HG03066 (cell line): ENCODE data around the gene ARPC5L.
"Not testable (repeated sequence)": the region's sequence is repeated elsewhere in the genome, so short reads cannot be mapped to it uniquely, and the experiment has no call there.

ENCODE experiments used
- ATAC-seq: cut with Tn5 transposase; IDR thresholded peaks from one replicate; pipeline ENCODE4 v1.9.1; 2021; ENCODE audit warnings: low read depth; ENCODE audit not compliant: unreplicated experiment

The ARPC5L gene

DNA sequence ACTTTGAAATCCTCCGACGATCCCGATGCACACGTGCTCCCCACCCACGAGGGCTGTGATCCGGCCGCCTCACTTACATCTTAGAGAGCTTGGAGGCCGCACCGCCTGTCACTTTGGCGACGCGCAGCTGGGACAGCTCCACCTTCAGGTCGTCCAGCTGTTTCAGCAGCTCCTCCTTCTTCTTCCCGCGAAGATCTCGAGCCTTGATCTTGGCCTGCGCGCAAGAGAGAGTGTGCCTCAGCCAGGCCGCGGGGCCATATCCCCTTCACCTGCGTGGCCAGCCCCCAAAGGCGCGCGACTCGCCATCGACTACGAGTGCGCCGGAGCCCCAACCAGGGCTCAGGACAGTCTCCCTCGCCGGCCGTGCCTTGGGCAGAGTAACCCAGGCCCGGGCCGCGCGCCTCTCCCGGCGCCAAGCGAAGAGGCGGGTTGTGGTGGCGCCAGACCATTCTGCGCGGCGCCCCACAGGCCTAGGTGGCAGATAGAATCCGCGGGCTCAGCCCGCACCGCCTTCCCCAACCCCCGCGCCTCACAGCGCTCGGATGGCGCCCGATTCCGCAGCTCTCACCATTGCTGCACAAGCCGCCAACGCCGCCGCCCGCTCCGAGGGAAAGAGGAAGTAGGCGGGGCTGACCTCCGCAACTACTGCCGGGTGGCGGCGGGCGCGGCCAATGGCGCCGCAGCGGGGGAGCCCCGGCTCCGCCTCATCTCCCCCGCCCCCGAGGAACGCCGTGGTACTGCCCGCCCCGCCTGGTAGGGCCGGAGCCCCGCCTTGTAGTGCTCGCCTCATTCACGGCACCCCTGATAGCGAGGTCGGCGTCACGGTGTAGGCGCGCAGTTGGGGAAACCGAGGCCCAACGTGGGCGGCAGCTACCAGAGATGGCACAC, at the start of gene ARPC5L, which contains the start of gene RPL35:
ARPC5L (plus strand) TSS at position 789 of the 888 bp plus-strand sequence. CDS start 7,161 bp downstream, outside the sequence.
RPL35 (minus strand) TSS at position 616 of the 888 bp plus-strand sequence; CDS start at position 571, 45 bp downstream.
- ATAC-seq: peak; percentile 85

DNA sequence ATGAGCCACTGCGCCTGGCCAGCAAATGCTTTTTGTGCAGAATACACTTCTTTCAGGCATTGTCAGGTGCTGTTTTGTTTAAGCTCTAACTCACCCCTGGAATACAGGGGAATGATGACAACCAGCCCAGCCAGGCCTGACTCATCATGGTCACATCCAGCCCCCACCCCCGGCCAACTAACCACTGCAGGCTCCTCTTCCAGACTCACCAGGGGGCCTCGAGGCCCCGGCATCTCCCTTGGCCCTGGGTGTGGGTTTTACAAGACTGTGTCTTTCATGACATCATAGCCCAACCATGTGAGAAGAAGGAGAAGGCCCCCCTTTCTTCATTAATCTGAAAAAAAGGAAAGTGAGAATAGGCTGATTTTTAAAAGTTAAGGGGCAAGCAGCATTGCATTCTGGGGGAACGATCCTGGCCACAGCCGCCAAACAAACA, 49.5 kb upstream of the ARPC5L start:
- ATAC-seq: no peak

DNA sequence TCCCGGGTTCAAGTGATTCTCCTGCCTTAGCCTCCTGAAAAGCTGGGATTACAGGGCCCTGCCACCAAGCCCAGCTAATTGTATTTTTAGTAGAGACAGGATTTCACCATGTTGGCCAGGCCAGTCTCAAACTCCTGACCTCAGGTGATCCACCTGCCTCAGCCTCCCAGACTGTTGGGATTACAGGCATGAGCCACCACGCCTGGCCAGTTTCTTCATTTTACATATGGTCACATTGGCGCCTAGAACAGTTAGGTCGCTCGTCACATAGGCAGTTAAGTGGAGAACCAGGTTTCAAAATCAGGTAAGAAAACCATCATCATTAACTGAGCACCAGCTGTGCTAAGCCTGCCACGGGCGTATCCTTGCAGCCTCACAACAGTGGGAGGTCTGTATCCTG, 48.9 kb upstream of the ARPC5L start:
- ATAC-seq: no peak

DNA sequence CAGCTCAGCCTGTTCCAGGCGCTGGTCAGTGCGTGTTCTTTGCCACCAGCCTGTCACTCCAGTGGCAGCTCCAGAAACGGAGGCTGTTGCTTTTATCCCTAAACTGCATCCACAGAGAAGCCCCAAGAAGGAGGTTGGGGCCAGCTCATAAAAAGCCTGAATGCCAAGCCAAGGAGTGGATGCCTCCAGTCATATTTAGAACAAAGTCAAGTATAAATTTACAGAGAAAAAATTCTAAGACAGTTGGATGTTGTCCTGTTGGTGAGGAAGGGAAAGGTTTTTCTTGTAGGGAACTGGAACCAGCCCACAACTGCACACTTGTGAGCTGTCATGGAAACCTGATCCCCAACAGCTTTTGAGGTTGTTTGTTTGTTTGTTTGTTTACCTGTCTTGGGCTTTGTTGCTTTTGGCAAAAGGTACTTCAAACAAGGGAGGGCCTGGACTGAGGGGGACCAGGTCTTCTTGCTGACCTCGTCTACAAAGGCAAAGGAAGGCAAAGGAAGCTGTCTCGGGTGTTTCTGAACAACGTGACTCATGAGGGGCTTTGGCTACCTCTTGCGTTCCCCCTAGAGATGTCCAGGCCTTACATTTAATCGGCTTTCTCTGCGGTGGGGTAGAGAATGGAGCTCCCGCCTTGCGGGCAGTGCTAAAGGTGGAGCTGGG, 48.3 kb upstream of the ARPC5L start:
- no peak for ATAC-seq

DNA sequence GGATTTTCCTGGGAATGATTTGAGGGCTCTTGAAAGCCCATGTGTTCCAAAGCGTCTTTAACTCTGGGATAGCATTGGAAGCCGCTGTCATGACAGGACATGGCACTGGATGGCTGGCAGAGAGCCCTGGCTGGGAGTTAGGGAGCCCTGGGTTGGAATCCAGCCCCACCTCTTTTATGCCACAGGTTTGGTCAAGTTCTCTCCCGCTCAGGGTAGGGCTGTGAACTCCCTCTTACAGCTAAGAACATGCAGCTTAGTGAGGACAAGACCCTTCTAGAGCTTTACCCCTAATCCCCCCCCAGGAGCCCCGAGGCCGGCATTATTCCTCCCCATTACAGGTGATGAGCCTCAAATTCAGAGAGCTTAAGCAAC, 47.8 kb upstream of the ARPC5L start:
- no peak for ATAC-seq

DNA sequence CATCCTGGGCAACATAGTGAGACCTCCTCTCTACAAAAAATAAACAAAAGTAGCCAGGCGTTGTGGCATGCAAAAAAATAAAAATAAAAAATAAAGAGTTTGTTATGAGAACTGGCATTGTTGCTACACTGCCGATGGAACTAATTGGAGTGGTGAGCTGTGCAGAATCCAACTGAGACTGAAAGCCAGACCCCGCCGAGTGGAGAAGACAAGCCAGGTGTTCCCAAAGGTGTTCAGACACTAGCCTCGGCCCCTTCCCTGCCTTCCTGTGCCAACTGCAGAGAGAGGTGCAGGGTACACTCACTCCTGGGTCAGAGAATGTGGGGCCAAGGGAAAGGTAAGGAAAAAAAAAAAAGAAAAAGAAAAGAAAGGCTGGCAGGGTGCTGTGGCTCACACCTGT, 46.3 kb upstream of the ARPC5L start:
- no peak for ATAC-seq

DNA sequence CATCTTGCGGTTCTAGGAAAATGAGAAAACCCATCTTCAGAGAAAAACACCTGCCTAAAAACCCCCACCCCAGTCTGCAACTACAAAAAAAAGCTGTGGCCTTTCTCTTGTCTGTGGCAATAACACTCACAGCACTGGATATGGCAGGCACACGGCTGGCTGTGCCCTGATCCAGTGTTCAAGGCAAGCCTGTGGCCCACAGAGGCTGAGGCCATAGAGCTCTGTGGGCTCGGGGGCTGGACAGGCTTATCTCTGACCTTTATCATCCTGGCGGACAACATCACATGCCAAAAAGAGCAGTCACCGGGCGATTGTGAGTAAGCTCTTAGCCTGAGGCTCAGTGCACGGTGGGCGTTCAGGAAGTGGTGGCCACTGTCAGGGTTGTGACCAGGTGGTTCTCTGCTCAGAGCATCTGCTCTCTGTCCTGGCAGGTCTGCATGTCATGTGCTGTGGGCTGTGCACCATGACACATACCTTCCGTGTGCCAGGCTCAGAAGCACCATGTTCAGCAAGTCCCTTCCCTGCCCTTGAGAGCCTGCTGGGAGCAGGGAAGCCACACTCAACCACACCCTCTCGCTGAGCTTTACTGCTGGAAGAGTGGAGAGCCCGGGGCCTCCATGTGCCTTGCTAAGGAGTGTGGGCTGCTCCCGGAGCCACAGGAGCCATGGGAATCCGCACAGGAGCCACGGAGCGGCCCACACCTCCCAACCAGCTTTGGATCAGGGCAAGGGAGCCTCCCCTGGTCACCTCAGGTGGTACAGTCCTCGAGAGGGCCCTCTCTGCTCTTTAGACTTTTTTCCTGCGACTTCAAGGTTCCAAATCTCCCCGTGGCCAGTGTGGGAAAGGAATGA, 43.3 kb upstream of the ARPC5L start:
- no peak for ATAC-seq

DNA sequence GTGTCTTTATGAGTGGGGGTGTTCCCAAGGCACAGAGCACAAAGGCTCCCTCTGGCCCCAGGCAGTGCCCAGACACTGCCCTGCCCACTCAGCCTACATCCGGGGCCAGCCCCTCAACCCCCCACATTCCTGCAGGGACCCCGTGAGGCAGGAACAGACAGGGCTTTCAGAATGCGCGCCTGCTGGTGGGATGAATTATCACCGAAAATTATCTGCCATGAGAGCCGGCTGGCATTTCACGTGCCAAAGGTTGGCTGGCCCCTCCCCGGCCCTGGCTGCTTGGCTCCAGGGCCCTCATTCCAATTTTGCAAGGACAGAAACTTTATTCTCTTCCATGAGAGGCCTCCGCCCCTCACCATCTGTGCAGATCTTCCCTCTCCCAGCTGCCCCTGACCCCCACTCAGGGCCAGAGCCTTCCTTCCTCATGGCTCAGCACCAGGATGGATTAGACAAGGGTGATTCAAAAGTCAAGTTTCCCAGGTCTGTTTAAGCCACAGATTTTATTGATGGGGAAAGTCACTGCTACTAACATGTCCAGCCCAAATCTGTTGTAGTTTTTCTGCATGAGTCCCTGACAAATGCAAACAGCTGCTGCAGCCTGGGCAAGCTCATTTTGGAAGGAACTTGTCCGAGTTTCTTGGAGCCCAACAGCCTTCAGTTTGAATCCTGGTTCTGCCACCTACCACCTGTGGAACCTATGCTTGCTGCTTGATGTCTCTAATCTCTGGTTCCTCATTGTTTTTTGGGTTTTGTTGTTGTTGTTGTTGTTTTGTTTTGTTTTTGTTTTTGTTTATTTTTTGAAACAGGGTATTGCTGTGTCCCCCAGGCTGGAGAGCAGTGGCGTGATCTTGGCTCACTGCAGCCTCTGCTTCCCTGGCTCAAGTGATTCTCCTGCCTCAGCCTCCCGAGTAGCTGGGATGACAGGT, 41.0 kb upstream of the ARPC5L start:
- ATAC-seq: no peak

DNA sequence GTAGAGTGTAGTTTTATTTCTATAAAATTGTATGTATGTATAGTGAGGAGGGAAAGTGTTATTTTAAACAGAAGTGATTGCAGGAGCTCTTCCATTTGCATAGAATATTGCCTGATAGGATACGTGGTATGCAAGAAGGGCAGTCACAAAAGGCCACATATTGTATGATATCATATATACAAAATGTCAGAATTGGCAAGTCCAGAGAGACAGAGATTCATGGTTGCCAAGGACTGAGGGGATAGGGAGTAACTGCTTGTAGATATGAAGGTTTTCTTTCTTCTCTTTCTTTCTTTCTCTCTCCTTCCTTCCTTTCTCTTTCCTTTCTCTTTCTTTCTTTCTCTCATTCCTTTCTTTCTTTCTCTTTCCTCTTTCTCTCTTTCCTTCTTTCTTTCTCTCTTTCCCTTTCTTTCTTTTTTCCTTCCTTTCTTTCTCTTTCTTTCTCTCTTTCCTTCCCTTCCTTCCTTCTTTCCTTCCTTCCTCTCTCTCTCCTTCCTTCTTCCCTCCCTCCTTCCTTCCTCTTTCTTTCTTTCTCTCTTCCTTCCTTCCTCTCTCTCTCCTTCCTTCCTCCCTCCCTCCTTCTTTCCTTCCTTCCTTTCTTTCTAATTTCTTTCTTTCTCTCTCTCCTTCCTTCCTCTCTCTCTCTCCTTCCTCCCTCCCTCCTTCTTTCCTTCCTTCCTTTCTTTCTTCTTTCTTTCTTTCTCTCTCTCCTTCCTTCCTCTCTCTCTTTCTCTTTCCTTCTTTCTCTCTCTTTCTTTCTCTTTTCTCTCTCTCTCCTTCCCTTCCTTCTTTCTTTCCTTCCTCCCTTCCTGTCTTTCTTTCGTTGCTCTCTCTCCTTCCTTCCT, 33.2 kb upstream of the ARPC5L start:
- no peak for ATAC-seq

DNA sequence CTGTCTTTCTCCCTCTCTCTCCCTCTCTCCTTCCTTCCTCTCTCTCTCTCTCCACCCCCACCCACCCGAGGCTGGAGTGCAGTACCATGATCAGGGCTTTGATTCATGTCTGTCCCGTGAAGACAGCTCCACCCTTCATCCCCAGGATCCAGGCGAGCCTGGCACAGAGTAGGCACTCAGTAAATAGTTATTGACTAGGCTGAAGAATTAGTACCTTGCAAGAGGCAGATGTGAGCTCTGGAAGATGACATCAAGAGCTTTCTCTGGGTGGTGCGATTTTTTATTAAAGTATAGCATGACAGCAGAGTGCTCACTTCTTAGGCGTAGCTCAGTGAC, 32.6 kb upstream of the ARPC5L start:
- no peak for ATAC-seq

DNA sequence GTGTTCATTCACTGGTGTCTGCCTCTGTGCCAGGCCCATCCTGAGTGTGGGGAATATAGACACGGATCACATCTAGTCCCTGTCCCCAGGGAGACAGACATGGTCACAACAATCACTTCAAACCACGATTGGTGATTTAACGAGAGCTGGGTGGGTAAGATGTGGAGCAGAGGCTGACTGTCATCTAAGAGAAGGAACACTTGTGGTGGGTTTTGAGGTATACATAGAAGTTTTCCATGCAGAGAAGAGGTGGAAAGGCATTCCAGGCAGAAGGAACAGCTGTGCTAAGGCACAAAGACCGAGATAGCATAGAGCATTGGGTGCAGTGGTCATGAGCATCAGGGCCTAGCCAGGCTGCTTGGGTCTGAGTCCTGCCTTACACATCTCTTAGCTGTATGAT, 31.3 kb upstream of the ARPC5L start:
- no peak for ATAC-seq

DNA sequence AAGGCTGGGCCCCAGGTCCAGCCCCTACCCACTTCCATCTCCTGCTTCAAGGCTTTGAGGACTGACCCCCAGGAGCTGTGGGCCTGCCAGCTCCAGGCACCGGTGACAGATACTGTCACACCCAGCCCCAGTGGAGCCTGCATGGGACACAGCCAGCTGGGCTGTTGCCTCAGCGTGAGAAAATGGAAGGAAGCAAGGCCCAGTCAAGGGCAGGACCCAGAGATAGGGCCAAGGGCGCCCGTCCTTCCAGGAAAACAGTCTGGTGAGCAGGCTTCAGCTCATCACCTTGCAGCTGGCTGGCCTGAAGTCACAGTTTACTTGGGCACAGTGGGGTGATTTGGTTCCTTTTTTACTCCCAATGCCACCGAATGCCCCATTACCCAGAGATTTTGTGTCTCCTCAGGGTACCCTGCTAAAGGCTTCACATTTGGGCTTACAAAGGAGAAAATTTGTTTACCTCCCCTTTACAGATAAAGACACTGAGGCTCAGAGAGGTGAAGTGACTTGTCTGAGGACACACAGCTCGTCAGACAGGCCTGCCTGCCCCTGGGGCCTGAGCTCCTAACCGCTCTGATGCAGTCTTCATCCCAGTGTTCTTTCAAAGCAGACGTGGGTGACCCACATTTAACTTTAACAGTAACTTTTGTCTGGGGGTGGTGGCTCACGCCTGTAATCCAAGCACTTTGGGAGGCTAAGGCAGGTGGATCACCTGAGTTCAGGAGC, 30.1 kb upstream of the ARPC5L start:
- no peak for ATAC-seq

DNA sequence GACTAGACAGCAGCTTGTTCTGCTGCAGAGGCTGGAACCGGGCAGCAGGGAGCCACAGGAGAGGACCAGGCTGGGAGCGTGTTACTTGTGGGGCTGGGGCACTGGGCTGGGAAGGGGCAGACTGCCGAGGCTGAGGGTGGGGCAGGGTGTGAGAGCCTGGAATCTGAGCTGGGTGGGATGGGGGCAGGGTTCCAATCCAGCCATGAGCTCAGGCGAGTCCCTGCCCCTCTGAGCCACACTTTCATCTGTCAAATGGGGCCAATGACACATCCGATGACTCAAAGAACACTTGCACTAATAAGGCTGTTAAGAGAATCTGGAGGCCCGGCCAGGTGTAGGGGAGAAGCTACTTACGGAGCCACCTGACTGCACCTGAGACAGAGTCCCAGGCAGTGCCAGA, 27.3 kb upstream of the ARPC5L start:
- no peak for ATAC-seq

DNA sequence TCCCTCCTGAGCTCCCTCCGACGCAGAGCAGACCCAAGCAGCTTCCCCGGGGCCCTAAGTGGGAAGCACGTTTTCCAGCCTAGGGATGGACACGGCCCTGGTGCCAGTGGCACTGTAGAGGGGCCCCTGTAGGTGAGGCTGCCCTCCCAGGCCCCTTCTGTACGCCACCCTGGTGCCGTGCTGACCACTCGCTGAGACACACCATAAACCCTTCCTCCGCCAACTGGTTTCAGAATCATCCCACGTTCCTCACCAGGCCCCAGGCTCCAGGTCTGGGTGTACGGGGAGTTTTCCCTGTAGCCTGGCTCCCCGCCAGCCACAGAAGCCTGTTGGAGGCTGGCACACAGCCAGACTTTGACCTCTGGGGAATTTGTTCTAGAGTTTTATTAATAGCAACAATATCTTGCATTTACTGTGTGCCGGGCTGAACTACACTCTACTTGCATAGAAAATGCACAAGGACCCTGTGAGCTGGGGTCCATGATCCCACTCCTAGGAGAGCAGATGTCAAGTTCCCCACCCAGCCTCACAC, 26.8 kb upstream of the ARPC5L start:
- no peak for ATAC-seq

DNA sequence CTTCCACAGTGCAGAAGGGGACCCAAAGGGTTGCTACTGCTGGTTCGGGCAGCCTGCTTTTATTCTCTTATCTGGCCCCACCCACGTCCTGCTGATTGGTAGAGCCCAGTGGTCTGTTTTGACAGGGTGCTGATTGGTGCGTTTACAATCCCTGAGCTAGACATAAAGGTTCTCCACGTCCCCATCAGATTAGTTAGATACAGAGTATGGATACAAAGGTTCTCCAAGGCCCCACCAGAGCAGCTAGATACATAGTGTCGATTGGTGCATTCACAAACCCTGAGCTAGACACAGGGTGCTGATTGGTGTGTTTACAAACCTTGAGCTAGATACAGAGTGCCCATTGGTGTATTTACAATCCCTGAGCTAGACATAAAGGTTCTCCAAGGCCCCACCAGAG, 23.8 kb upstream of the ARPC5L start:
- ATAC-seq: not testable (repeated sequence)

DNA sequence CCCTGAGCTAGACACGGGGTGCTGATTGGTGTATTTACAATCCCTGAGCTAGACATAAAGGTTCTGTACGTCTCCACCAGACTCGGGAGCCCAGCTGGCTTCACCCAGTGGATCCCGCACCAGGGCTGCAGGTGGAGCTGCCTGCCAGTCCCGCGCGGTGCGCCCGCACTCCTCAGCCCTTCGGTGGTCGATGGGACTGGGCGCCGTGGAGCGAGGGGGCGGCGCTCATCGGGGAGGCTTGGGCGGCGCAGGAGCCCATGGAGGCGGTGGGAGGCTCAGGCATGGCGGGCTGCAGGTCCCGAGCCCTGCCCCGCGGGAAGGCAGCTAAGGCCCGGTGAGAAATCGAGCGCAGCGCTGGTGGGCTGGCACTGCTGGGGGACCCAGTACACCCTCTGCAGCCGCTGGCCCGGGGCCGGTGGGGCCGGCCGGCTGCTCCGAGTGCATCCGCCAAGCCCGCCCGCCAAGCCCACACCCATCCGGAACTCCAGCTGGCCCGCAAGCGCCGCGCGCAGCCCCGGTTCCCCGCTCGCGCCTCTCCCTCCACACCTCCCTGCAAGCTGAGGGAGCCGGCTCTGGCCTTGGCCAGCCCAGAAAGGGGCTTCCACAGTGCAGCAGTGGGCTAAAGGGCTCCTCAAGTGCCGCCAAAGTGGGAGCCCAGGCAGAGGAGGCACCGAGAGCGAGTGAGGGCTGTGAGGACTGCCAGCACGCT, 23.2 kb upstream of the ARPC5L start:
- ATAC-seq: not testable (repeated sequence)

DNA sequence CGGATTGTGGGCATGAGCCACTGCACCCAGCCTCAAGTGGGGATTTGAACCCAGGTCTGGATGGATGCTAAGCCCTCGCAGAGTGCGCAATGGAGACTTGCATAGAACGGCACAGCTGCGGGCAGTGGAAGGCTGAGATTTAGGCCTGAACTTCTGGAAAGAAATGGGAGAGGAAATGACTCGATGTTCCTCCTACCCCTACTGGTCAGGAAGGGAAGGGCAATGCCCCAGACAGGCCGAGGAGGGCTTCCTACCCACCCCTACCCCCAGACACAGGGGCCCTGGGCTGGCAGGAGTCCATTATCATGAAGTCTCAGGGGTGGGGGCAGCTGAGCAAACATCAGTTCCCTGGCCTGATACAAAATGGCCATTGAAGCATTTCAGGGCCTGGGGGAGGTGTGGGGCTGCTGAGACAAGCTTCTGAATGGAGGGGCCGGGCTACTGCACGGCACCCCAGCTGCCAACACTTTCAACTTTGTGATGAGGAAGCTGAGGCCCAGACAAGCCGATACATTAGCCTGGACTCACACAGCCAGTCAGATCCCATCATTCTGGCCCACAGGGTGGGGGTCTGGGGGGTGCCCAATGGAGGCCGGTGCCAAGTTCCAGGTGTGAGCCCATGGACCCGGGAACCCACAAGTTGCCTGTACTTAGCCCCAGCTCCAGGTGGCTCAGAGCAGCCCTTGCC, 22.2 kb upstream of the ARPC5L start:
- no peak for ATAC-seq
